Calu3 (cell line): ENCODE measurements around the gene DOCK8. TPM values are rescaled to one million over a fixed set of nuclear protein-coding genes. Genes with fewer than 3 reads are reported as not detected.

Experiments used
- BruUV-seq: library from RNA; stranded (reverse); fragments of 400-500 nt; replicated peaks from 2 replicates; lab custom pipeline; 2021; lab: Mats Ljungman, UMichigan
- CTCF ChIA-PET: fragments of 300-600 bp; sonication (Branson Sonifier 250); formaldehyde crosslinking; loops from one replicate; lab custom pipeline; 2022; ENCODE audit warnings: antibody characterized with exemption; lab: Charles Lee
- DNase-seq: peaks from one replicate; pipeline ENCODE4 v3.0.0; 2022
- H3K27ac Mint-ChIP-seq: one replicate; pipeline ENCODE4 v1.8.0; 2022; ENCODE audit warnings: mixed read lengths; ENCODE audit not compliant: unreplicated experiment
- H3K27me3 Mint-ChIP-seq: one replicate; pipeline ENCODE4 v1.8.0; 2022; ENCODE audit warnings: mixed read lengths; ENCODE audit not compliant: unreplicated experiment
- H3K36me3 Mint-ChIP-seq: one replicate; pipeline ENCODE4 v1.8.0; 2022; ENCODE audit warnings: mild to moderate bottlenecking, moderate library complexity, mixed read lengths; ENCODE audit not compliant: insufficient read depth, unreplicated experiment
- H3K4me1 Mint-ChIP-seq: one replicate; pipeline ENCODE4 v1.8.0; 2022; ENCODE audit warnings: mild to moderate bottlenecking, low read depth, mixed read lengths; ENCODE audit not compliant: unreplicated experiment
- H3K4me3 Mint-ChIP-seq: one replicate; pipeline ENCODE4 v1.8.0; 2022; ENCODE audit warnings: mild to moderate bottlenecking, low read depth, moderate library complexity, mixed read lengths; ENCODE audit not compliant: unreplicated experiment
- H3K9me3 Mint-ChIP-seq: one replicate; pipeline ENCODE4 v1.8.0; 2022; ENCODE audit warnings: low read depth, mixed read lengths; ENCODE audit not compliant: unreplicated experiment
- intact Hi-C: fragments of 100-400 bp; cut with micrococcal nuclease; formaldehyde crosslinking; loops from one replicate; pipeline ENCODE4 v1.10.0; 2022; ENCODE audit not compliant: unreplicated experiment
- total RNA-seq: library from RNA; stranded (reverse); gene quantifications from 2 replicates; pipeline ENCODE4 v1.2.3, GENCODE V29; 2022
- TF ChIP-seq, protein P1 (sequence below): fragments of 200-600 bp; IDR thresholded peaks from one replicate; pipeline ENCODE4 v1.8.0; 2022; ENCODE audit warnings: antibody characterized with exemption; ENCODE audit not compliant: unreplicated experiment

Gene DOCK8
- total RNA-seq, 1 experiment from 2014 or later, result 0.50 TPM

GRCh38 chr9:265209-265870, 50.7 kb downstream of the DOCK8 start:
- H3K27me3 Mint-ChIP-seq, result no peaks in the 10 kb centered on the region
- intact Hi-C loops, result no loop called here
- BruUV-seq, result no TSS peak
- H3K4me1 Mint-ChIP-seq, result no peaks in the 10 kb centered on the region
- CTCF ChIA-PET, result no interaction called here
- no peak overlapping the region for H3K27ac Mint-ChIP-seq
- TF ChIP-seq, protein P1, sequence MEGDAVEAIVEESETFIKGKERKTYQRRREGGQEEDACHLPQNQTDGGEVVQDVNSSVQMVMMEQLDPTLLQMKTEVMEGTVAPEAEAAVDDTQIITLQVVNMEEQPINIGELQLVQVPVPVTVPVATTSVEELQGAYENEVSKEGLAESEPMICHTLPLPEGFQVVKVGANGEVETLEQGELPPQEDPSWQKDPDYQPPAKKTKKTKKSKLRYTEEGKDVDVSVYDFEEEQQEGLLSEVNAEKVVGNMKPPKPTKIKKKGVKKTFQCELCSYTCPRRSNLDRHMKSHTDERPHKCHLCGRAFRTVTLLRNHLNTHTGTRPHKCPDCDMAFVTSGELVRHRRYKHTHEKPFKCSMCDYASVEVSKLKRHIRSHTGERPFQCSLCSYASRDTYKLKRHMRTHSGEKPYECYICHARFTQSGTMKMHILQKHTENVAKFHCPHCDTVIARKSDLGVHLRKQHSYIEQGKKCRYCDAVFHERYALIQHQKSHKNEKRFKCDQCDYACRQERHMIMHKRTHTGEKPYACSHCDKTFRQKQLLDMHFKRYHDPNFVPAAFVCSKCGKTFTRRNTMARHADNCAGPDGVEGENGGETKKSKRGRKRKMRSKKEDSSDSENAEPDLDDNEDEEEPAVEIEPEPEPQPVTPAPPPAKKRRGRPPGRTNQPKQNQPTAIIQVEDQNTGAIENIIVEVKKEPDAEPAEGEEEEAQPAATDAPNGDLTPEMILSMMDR, result no peak
- H3K36me3 Mint-ChIP-seq, result no peaks in the 10 kb centered on the region
- no peak for DNase-seq
- peaks cover 2% of the 10 kb centered on the region for H3K9me3 Mint-ChIP-seq
- no peak overlapping the region for H3K4me3 Mint-ChIP-seq

GRCh38 chr9:266228-266627, 51.6 kb downstream of the DOCK8 start:
- BruUV-seq, result no TSS peak
- no peaks in the 10 kb centered on the region for H3K27me3 Mint-ChIP-seq
- no peak overlapping the region for H3K27ac Mint-ChIP-seq
- CTCF ChIA-PET, result no interaction called here
- no peak for DNase-seq
- no peaks in the 10 kb centered on the region for H3K36me3 Mint-ChIP-seq
- H3K4me3 Mint-ChIP-seq, result no peak overlapping the region
- intact Hi-C loops, result no loop called here
- peaks cover 2% of the 10 kb centered on the region for H3K9me3 Mint-ChIP-seq
- TF ChIP-seq, protein P1, result no peak
- no peaks in the 10 kb centered on the region for H3K4me1 Mint-ChIP-seq

- TF ChIP-seq, protein P1, result no peak
- Mint-ChIP-seq H3K9me3 (peaks cover 2% of the 10 kb centered on the region), H3K4me3 (no peak overlapping the region), H3K36me3 (no peaks in the 10 kb centered on the region), H3K27me3 (no peaks in the 10 kb centered on the region), H3K27ac (no peak overlapping the region), H3K4me1 (no peaks in the 10 kb centered on the region)
- intact Hi-C loops, result no loop called here
- no peak for DNase-seq
- BruUV-seq, result no TSS peak
- CTCF ChIA-PET, result no interaction called here
Observed at GRCh38 chr9:268616-269015, 54.0 kb downstream of the DOCK8 start.

DNA sequence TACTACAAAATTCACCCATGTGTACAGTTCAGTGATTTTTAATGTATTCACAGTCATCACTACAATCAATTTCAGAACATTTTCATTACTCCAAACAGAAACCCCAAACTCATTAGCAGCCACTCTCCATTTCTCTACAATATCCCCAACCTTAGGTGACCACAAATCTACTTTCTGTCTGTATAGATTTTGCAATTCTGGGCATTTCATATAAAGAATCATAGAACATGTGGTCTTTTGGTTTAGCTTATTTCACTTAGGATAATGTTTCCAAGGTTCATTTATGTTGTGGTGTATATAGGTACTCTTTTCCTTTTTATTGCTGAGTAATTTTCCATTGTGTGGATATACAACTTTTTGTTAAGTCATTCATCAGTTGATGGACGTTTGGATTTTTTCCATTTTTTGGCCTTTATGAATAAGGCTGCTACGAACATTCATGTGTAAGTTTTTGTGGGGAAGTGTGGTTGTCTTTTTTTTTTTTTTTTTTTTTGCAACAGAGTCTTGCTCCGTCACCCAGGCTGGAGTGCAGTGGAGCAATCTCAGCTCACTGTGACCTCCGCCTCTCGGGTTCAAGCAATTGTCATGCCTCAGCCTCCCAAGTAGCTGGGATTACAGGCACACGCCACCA, 54.5 kb downstream of the DOCK8 start:
- H3K9me3 Mint-ChIP-seq, result peaks cover 2% of the 10 kb centered on the region
- no peak overlapping the region for H3K27ac Mint-ChIP-seq
- TF ChIP-seq, protein P1, result no peak
- DNase-seq, result no peak
- H3K4me3 Mint-ChIP-seq, result no peak overlapping the region
- BruUV-seq, result no TSS peak
- H3K4me1 Mint-ChIP-seq, result no peaks in the 10 kb centered on the region
- intact Hi-C loops, result no loop called here
- CTCF ChIA-PET, result no interaction called here
- no peaks in the 10 kb centered on the region for H3K27me3 Mint-ChIP-seq
- H3K36me3 Mint-ChIP-seq, result no peaks in the 10 kb centered on the region
